Peyer's patch (tissue), 4 donors: Measurements from ENCODE around the gene HLA-C. TPM values are rescaled to one million over a fixed set of nuclear protein-coding genes. Genes with fewer than 3 reads are reported as not detected.

ENCODE experiments used
- DNase-seq, 3 donors: peaks; one replicate each; pipeline ENCODE4 v3.0.0-alpha.2; 2017 to 2019
- H3K27ac ChIP-seq, 4 donors: fragments of 200-600 bp; sonication (generic); one replicate each; pipeline ENCODE4 v1.5.1; 2016 to 2019
- H3K27me3 ChIP-seq, 2 donors: fragments of 200-600 bp; sonication (generic); one replicate each; pipeline ENCODE4 v1.5.1; 2019
- H3K36me3 ChIP-seq, 3 donors: fragments of 200-600 bp; sonication (generic); one replicate each; pipeline ENCODE4 v1.5.1; 2016 to 2019
- H3K4me1 ChIP-seq, 4 donors: fragments of 200-600 bp; sonication (generic); one replicate each; pipeline ENCODE4 v1.5.1; 2016 to 2019
- H3K4me3 ChIP-seq, 4 donors: fragments of 200-600 bp; sonication (generic); 1 replicate in 3 of 4; 2 replicates in 1 of 4; pipeline ENCODE4 v1.5.1; 2016 to 2019; ENCODE audit warnings: mild to moderate bottlenecking in 1 of 4
- H3K9me3 ChIP-seq, 4 donors: fragments of 200-600 bp; sonication (generic); one replicate each; pipeline ENCODE4 v1.5.1; 2016 to 2019; ENCODE audit warnings: mild to moderate bottlenecking in 1 of 4
- POLR2A ChIP-seq, 2 donors: fragments of 450-650 bp; IDR thresholded peaks; one replicate each; pipeline ENCODE4 v1.5.1; 2017; ENCODE audit warnings: antibody characterized with exemption in 2 of 2, mild to moderate bottlenecking in 2 of 2, moderate library complexity in 2 of 2
- total RNA-seq, 4 donors: library from RNA; depleted of rRNA; stranded (reverse); fragments of >200 nt; gene quantifications; one replicate each; pipeline ENCODE4 v1.1.0, GENCODE V29; 2016
- TF ChIP-seq, protein P1 (sequence below), 6 experiments: fragments of 450-650 bp in 4 of 6; fragments of 200-600 bp in 2 of 6; sonication (generic) in 1 of 6; IDR thresholded peaks; one replicate each; pipeline ENCODE4 v1.5.1; 2017 to 2019; ENCODE audit warnings: antibody characterized with exemption in 6 of 6, mild to moderate bottlenecking in 3 of 6, moderate library complexity in 1 of 6

The HLA-C gene
- total RNA-seq = 1,000 to 10,000 TPM in 2 of 4 donors, 100 to 1,000 TPM in 2; 144 to 1,614 (median 839) TPM

DNA sequence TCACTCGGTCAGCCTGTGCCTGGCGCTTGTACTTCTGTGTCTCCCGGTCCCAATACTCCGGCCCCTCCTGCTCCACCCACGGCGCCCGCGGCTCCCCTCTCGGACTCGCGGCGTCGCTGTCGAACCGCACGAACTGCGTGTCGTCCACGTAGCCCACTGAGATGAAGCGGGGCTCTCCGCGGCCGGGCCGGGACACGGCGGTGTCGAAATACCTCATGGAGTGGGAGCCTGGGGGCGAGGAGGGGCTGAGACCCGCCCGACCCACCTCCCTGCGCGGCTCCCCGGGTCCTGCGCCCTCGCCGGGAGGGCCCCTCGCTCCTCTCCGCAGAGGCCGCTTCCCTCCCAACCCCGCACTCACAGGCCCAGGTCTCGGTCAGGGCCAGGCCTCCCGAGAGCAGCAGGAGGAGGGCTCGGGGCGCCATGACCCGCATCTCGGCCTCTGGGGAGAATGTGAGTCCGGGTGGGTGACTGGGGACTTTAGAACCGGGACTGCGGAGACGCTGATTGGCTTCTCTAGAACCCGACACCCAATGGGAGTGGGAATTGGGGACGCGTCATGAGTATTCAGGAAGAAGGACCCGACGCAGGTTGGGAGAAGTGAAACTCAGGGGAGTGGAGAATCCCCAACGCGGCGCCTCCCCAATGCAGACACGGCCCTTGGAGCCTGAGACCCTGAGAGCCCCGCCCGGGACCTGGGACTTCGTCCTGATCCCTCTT lies at the start of gene HLA-C:
Gene HLA-C, minus strand, starts transcription at position 452 of the 717 bp plus-strand sequence. Its CDS starts 21 bp downstream, at position 431.
- H3K27ac ChIP-seq = peak within 1 kb of the TSS; percentile 79 to 100 (median 98)
- peaks cover 0 to 7% (median 0%) of the 10 kb centered on the region in 3 donors for H3K36me3 ChIP-seq
- H3K4me1 ChIP-seq = no peaks in the 10 kb centered on the region
- TF ChIP-seq, protein P1, sequence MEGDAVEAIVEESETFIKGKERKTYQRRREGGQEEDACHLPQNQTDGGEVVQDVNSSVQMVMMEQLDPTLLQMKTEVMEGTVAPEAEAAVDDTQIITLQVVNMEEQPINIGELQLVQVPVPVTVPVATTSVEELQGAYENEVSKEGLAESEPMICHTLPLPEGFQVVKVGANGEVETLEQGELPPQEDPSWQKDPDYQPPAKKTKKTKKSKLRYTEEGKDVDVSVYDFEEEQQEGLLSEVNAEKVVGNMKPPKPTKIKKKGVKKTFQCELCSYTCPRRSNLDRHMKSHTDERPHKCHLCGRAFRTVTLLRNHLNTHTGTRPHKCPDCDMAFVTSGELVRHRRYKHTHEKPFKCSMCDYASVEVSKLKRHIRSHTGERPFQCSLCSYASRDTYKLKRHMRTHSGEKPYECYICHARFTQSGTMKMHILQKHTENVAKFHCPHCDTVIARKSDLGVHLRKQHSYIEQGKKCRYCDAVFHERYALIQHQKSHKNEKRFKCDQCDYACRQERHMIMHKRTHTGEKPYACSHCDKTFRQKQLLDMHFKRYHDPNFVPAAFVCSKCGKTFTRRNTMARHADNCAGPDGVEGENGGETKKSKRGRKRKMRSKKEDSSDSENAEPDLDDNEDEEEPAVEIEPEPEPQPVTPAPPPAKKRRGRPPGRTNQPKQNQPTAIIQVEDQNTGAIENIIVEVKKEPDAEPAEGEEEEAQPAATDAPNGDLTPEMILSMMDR (IDR thresholded peaks at IDR 0.05) = no peak
- TF ChIP-seq POLR2A (IDR thresholded peaks at IDR 0.05) = peak; percentile 93 to 96
- H3K9me3 ChIP-seq = no peaks in the 10 kb centered on the region
- H3K27me3 ChIP-seq = no peaks in the 10 kb centered on the region
- DNase-seq = peak; percentile 90 to 98 (median 90)
- peak within 1 kb of the TSS; percentile 48 to 93 (median 86) for H3K4me3 ChIP-seq

DNA sequence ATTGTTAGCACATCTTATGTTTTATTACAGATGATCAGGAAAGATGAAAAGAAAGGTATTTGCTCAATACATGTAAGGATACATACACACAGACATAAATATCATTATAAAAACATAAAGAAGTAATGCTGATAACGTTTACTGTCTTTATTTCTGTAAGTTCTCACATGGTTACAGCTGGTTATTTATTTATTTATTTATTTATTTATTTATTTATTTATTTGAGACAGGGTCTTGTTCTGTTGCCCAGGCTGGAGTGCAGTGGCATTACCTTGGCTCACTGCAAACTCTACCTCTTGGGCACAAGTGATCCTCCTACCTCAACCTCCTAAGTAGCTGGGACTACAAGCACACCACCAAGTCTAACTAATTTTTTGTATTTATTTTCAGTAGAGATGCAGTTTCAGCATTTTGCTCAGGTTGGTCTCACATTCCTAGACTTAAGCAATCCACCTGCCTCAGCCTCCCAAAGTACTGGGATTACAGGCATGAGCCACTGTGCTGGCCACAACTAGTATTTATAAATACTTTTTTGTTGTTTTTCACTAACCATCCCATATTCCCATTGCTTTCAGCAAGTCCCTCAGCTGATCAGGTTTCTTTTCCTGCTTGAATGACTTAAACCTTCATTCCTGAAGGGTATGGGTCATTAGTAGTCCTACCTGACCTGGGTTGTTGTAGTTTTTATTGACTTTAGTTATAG lies 49.3 kb upstream of the HLA-C start:
- no peaks in the 10 kb centered on the region for H3K27me3 ChIP-seq

DNA sequence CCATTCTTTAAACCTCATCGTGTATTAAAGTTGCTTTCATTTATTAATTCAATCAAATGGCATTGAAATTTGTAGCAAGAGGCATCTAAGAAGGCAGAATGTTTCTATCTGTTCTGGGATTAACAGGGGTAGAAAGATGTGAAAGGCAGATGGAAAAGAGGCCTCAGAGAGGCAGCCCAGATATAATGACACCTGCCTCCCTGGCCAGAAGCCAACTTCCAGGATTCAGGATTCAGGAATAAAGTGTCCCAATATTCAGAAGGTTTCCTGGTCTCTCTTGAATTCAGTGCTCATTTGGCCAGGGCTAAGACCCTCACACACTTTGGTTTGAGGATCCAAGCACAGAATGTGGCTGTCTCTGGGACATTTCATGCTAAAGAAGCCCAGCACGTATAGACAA lies 45.1 kb upstream of the HLA-C start:
- Histone ChIP-seq H3K27ac (no peak overlapping the region), H3K36me3 (no peaks in the 10 kb centered on the region), H3K4me3 (no peak overlapping the region), H3K4me1 (no peaks in the 10 kb centered on the region), H3K27me3 (no peaks in the 10 kb centered on the region), H3K9me3 (no peaks in the 10 kb centered on the region)
- DNase-seq = no peak
- TF ChIP-seq, protein P1 (IDR thresholded peaks at IDR 0.05) = no peak
- no peak for TF ChIP-seq POLR2A (IDR thresholded peaks at IDR 0.05)

More for the DNA sequence above, 49.3 kb upstream of the HLA-C start:
- DNase-seq = no peak
- Histone ChIP-seq H3K4me1 (no peaks in the 10 kb centered on the region), H3K27ac (no peak overlapping the region), H3K9me3 (no peaks in the 10 kb centered on the region), H3K36me3 (no peaks in the 10 kb centered on the region), H3K4me3 (no peak overlapping the region)
- TF ChIP-seq, protein P1 (IDR thresholded peaks at IDR 0.05) = no peak
- no peak for TF ChIP-seq POLR2A (IDR thresholded peaks at IDR 0.05)

DNA sequence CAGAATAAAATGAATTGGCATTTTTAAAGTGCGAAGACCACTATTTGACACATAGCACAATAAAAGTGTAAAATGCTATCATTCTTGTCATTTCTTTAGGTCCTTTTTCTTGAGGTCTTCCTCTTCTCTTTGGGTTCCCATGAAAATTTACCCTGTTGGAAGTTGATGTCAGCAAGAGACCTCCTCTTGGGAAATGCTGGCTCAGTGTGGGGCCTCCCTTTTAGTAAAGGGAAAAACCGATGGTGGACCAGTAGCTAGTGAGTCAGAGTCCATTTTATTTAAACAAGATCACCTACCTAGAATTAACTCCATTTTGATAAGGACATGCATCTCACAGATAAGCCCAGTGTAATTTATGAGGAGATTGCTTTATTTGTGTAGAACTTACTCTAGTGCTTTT lies 37.7 kb upstream of the HLA-C start:
- no peak overlapping the region for H3K4me3 ChIP-seq
- H3K36me3 ChIP-seq = no peaks in the 10 kb centered on the region
- TF ChIP-seq, protein P1 (IDR thresholded peaks at IDR 0.05) = no peak
- TF ChIP-seq POLR2A (IDR thresholded peaks at IDR 0.05) = no peak
- H3K4me1 ChIP-seq = peaks cover 0 to 13% (median 0%) of the 10 kb centered on the region in 4 donors
- H3K9me3 ChIP-seq = no peaks in the 10 kb centered on the region
- no peak overlapping the region for H3K27ac ChIP-seq
- no peak for DNase-seq
- H3K27me3 ChIP-seq = peaks cover 0 to 13% of the 10 kb centered on the region in 2 donors

DNA sequence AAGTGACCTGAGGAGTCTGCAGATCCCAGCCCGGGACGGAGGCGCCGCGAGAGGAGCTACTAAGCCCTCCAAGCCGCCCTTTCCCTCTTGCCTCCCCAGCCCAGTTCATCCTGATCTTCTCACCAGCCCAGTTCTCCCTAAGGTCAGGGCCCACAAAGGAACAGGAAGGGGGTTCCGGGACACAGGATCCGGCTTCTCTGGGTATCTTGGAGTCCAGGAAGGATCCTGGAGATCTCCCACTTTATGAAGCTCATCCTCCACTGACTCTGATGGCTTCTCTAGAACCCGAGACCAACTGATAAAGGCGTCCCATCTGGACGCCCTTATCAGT lies 36.9 kb upstream of the HLA-C start:
- Histone ChIP-seq H3K4me3 (peak overlapping the region; percentile 46 to 54 (median 51)), H3K9me3 (no peaks in the 10 kb centered on the region), H3K4me1 (peaks cover 0 to 13% (median 0%) of the 10 kb centered on the region in 4 donors), H3K36me3 (no peaks in the 10 kb centered on the region), H3K27me3 (peaks cover 0 to 13% of the 10 kb centered on the region in 2 donors), H3K27ac (no peak overlapping the region)
- DNase-seq = peak in 1 of 3 donors; percentile 49
- TF ChIP-seq, protein P1 (IDR thresholded peaks at IDR 0.05) = no peak
- TF ChIP-seq POLR2A (IDR thresholded peaks at IDR 0.05) = no peak
